Activated CD4-positive, alpha-beta T cell treated with anti-CD3 and anti-CD28 coated beads, Interleukin-2, amount 10 ng/mL, durations not matched to agents 24 days and 14 days (primary cell): Measurements from ENCODE around the gene QRFP. TPM values are rescaled to one million over a fixed set of nuclear protein-coding genes. Genes with fewer than 3 reads are reported as not detected.
"Not testable (repeated sequence)": the region's sequence is repeated elsewhere in the genome, so short reads cannot be mapped to it uniquely, and the experiment has no call there.

Source experiments
- DNase-seq: peaks from one replicate; pipeline ENCODE4 v3.0.0; 2022
- H3K27ac Mint-ChIP-seq: one replicate; pipeline ENCODE4 v1.8.0; 2022; ENCODE audit warnings: mild to moderate bottlenecking, mixed read lengths
- H3K27me3 Mint-ChIP-seq: one replicate; pipeline ENCODE4 v1.8.0; 2022; ENCODE audit warnings: mixed read lengths
- H3K36me3 Mint-ChIP-seq: one replicate; pipeline ENCODE4 v1.8.0; 2022; ENCODE audit warnings: low read depth, mild to moderate bottlenecking, mixed read lengths
- H3K4me1 Mint-ChIP-seq: one replicate; pipeline ENCODE4 v1.8.0; 2021; ENCODE audit warnings: mixed read lengths
- H3K4me3 Mint-ChIP-seq: one replicate; pipeline ENCODE4 v1.8.0; 2022; ENCODE audit warnings: mild to moderate bottlenecking, moderate library complexity, mixed read lengths
- H3K9me3 Mint-ChIP-seq: one replicate; pipeline ENCODE4 v1.8.0; 2021; ENCODE audit warnings: mixed read lengths
- intact Hi-C: fragments of 100-400 bp; cut with micrococcal nuclease; formaldehyde crosslinking; loops from one replicate; pipeline ENCODE4 v1.15.1; 2023
- total RNA-seq: library from RNA; stranded (reverse); gene quantifications from 2 replicates; pipeline ENCODE4 v1.2.3, GENCODE V29; 2022

QRFP gene
- total RNA-seq, 1 donor from 2014 or later, result not detected

DNA sequence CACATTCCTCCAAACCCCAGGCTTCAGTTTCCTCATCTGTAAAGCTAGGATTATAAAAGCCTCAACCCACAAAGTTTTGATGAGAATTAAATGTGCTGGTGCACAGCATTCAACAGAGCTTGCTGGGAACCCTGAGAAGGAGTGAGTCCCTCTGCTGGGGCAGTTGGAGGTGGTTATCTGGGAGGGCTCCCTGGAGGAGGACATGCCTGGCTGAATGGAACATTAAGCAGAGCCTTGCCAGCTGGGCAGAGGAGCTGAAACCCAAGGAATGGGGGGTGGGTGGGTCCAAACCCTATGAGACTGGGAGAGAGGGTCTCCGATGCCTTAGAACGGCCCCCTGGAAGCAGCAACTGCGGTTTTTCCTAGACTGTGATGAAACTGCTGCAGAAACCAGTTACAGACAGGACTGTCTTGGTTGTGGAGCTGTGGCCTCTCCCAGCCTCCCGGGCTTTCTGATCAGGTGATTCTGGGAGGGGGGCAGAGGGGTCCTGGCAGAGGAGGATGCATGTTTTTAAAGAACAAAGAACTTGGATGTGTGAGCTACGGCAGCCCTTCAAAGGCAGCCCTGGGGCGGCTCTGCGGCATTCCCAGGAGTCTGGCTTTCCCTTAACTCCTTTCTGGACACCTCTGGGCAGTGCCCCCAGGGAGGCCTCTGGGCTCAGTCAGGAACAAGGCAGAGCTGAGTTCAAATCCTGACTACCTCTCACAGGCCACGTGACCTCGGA is 21.7 kb upstream of the QRFP start:
- no peak for DNase-seq
- H3K4me1 Mint-ChIP-seq, result no peaks in the 10 kb centered on the region

DNA sequence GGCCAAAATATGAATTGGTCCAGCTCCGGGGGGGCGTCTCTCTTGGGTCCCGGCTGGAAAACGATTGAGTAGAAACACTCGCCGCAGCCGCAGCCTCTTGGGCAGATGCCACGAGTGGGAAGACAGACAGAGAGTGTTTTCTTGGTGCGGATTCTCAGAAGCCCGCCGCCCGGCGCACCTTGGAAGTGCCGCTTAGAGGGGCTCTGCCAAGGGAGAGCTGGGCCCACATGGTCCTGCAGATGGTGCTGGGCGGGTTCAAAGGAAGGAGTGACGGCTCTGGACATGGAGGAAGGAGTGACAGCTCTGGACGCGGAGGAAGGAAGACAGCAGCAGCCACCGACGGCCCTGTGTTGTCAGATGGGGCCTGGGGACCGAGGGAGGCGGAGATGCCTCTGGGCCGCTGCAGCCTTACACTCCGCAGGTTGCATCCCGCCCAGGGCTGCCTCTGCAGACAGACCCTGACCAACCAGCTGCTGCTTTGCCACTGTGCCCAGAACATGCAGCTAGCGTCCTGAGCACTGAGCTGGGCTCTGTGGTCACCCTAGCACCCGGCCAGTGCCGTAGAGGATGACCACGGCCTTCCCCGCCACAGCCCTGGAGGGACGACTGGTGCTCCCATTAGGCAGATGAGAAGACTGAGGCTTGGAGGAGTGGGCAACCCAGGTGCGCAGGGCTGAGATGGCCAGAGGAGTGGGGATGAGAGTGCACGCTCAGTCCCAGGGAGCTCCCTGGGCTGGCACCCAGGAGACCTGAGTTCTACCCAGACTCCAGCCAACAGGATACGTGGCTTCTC is 20.8 kb upstream of the QRFP start:
- no peaks in the 10 kb centered on the region for H3K36me3 Mint-ChIP-seq
- H3K4me3 Mint-ChIP-seq, result no peak overlapping the region
- DNase-seq, result no peak
- no peaks in the 10 kb centered on the region for H3K27me3 Mint-ChIP-seq
- H3K9me3 Mint-ChIP-seq, result no peaks in the 10 kb centered on the region
- intact Hi-C loops, result no loop called here
- no peaks in the 10 kb centered on the region for H3K4me1 Mint-ChIP-seq
- no peak overlapping the region for H3K27ac Mint-ChIP-seq

More for the DNA sequence above, 21.7 kb upstream of the QRFP start:
- H3K9me3 Mint-ChIP-seq, result no peaks in the 10 kb centered on the region
- intact Hi-C loops, result no loop called here
- H3K27ac Mint-ChIP-seq, result no peak overlapping the region
- H3K36me3 Mint-ChIP-seq, result no peaks in the 10 kb centered on the region
- no peak overlapping the region for H3K4me3 Mint-ChIP-seq
- H3K27me3 Mint-ChIP-seq, result no peaks in the 10 kb centered on the region

DNA sequence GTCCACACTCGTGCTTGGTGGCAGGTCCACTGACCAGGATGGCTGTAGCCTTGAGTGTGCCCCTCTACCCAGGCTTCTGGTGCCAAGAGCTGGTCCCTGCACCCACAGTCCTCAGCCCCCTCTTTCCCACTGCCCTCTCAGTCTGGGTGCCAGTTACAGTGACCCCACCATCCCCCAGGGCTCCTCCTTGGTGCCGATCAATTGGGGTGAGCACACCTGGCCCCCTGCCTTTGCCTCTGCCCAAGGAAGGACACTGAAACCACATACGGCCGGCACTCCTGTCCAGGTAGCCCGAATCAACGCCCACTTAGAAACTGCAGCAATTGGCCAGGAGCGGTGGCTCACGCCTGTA is 18.5 kb upstream of the QRFP start:
- Mint-ChIP-seq H3K27ac (no peak overlapping the region), H3K27me3 (no peaks in the 10 kb centered on the region), H3K9me3 (no peaks in the 10 kb centered on the region), H3K36me3 (no peaks in the 10 kb centered on the region), H3K4me3 (no peak overlapping the region), H3K4me1 (no peaks in the 10 kb centered on the region)
- intact Hi-C loops, result no loop called here
- DNase-seq, result no peak

DNA sequence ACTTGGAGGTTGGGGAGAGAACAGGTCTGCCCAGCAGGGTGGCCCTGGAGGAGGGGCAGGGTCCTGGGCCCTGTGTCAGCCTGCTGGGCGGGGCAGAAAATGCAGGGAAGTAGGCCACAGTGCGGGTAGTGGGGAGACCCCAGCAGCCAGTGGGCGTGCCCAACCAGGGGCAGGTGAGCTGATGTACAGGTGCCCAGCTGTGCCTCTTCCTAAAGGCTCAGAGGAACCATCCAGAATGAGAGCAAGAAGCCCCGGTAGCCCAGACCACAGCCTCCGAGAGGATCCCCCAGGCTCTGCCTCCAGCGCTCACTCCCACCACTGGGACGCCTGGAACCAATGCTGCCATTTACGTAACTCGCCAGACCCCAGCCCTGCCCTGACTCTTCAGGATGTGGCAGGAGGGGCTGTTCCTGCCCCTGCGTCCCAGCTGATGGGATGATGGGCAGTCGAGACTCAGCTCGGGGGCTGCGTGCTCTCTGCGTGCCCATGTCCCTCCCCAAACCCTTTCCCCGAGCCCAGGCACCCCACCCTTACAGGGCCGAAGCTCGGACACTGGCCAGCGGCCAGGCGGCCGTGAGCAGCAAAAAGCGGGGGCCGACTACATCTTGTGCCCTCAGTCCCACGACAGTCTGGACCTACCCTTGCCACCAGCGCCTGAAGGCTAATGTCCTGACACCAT is 17.9 kb upstream of the QRFP start:
- no peaks in the 10 kb centered on the region for H3K36me3 Mint-ChIP-seq
- no peaks in the 10 kb centered on the region for H3K4me1 Mint-ChIP-seq
- DNase-seq, result no peak
- H3K9me3 Mint-ChIP-seq, result no peaks in the 10 kb centered on the region
- intact Hi-C loops, result no loop called here
- no peak overlapping the region for H3K4me3 Mint-ChIP-seq
- no peaks in the 10 kb centered on the region for H3K27me3 Mint-ChIP-seq
- H3K27ac Mint-ChIP-seq, result no peak overlapping the region

DNA sequence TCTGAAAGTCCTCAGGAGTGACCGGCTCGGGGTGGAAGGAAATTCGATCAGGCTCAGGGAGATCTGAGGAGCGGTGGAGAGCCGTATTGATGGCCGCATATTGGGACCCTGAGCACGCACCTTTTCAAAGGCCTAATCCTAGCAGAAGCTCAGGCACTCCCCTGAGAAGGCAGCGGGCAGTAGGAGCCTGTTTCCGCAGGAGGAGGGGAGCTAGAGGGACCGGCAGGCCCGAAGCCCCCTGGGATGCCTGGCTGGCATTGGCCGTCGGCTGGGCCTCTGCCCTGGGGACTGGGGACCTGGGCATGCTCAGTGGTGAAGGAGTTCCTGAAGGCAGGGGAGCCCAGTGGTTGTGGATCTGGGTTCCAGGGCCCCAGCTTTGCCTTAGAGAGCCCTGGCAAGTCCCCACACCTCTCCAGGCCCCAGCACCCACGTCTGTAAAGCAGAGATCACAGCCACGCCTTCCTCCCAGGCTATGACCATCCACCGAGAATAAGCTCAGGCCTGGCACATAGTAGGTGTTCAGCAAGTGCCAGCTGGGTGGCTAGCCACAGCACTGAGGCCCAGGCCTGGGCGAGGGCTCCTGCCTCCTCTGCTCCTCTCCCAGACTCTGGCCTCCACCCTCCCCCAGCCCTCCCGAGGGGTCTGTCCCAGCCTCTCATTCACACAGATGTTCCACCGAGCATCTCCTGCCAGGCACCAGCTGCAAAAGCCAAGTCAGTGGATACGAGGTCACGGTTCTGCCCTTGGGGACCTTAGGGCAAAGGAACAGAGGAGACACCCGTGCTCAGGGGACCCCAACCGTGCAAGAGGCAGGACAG is 17.2 kb upstream of the QRFP start:
- H3K36me3 Mint-ChIP-seq, result no peaks in the 10 kb centered on the region
- H3K27me3 Mint-ChIP-seq, result no peaks in the 10 kb centered on the region
- intact Hi-C loops, result no loop called here
- H3K9me3 Mint-ChIP-seq, result no peaks in the 10 kb centered on the region
- no peak overlapping the region for H3K27ac Mint-ChIP-seq
- DNase-seq, result no peak
- H3K4me1 Mint-ChIP-seq, result no peaks in the 10 kb centered on the region
- no peak overlapping the region for H3K4me3 Mint-ChIP-seq

DNA sequence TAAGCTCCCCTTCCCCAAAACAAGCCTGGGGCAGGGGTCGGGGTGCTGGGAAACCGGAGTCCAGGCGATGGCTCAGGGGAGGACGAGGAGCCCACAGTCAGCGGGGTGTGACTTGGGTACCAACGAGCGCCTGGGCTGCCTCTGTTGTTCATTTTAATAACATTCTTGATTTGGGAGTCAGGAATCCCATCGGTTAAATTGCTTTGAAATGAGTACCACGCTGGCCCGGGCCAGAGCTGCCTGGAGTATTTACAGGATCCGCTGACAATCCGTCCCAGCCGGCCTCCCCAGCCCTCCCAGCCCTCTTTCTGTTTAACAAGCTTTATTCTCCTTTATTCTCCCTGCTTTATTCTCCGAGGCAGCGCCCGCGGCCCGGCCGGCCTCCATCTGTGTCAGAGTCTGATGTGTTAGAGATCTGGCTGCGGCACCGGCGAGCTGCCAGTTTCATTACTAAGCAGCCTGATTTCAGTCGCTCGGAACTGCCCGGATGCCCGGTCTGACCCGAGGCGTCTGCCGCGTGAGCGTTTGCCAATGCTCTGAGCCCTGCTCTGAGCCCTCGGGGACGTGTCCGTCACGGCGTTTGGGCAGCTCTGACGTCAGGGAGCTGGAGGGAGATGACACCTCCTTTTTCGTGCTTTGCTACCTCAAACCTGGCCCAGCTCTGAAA is 16.5 kb upstream of the QRFP start:
- Mint-ChIP-seq H3K4me1 (no peaks in the 10 kb centered on the region), H3K27me3 (no peaks in the 10 kb centered on the region), H3K36me3 (no peaks in the 10 kb centered on the region), H3K4me3 (no peak overlapping the region), H3K27ac (no peak overlapping the region), H3K9me3 (no peaks in the 10 kb centered on the region)
- DNase-seq, result no peak
- intact Hi-C loops, result no loop called here

DNA sequence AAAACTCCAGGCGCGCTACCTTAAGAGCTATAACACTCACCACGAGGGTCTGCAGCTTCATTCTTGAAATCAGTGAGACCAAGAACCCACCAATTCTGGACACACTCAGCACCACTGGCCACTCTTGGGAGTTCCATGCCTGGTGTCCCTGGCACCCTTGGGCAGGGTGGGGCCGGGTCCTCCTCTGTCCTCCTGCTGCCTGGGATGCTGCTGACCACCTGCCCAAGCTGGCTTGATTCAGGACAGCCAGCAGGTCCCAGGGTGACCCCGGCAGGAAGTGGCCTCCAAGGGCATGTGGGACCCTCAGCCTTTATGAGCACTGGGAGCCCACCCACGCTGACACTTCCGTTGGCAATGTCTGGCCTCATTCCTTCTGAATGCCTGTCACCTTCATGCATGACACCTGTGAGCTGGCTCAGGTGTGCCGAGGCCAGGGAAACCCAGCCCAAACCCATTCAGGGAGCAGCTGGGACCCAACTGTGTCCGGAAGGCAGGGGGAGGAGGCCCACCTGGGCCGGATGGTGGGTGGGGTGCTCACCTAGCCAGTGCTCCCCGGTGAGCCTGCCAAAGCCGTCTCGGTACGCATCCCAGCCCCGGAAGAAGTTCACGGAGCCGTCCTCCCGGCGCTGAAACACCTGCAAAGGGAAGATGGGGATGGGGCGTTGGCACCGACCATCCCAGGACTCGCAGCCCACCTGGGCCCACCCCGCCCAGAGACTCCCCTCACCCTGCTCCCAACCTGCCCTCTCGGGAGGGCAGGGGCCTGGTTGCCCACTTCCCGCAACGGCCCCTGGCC is 14.8 kb upstream of the QRFP start:
- no peak overlapping the region for H3K4me3 Mint-ChIP-seq
- H3K4me1 Mint-ChIP-seq, result no peaks in the 10 kb centered on the region
- H3K9me3 Mint-ChIP-seq, result no peaks in the 10 kb centered on the region
- no peaks in the 10 kb centered on the region for H3K36me3 Mint-ChIP-seq
- peaks cover 2% of the 10 kb centered on the region for H3K27me3 Mint-ChIP-seq
- H3K27ac Mint-ChIP-seq, result no peak overlapping the region
- intact Hi-C loops, result no loop called here
- no peak for DNase-seq

DNA sequence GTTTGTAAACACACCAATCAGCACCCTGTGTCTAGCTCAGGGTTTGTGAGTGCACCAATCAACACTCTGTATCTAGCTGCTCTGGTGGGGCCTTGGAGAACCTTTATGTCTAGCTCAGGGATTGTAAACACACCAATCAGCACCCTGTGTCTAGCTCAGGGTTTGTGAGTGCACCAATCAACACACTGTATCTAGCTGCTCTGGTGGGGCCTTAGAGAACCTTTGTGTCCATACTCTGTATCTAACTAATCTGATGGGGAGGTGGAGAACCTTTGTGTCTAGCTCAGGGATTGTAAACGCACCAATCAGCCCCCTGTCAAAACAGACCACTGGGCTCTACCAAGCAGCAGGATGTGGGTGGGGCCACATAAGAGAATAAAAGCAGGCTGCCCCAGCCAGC is 14.1 kb upstream of the QRFP start:
- H3K4me1 Mint-ChIP-seq, H3K27ac Mint-ChIP-seq, H3K36me3 Mint-ChIP-seq, intact Hi-C loops, H3K27me3 Mint-ChIP-seq, DNase-seq, H3K9me3 Mint-ChIP-seq, H3K4me3 Mint-ChIP-seq: not testable (repeated sequence)

DNA sequence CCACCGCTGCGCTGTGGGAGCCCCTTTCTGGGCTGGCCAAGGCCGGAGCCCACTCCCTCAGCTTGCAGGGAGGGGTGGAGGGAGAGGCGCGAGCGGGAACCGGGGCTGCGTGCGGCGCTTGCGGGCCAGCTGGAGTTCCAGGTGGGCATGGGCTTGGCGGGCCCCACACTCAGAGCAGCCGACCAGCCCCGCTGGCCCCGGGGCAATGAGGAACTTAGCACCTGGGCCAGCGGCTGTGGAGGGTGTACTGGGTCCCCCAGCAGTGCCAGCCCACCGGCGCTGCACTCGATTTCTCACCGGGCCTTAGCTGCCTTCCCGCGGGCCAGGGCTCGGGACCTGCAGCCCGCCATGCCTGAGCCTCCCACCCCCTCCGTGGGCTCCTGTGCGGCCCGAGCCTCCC is 13.4 kb upstream of the QRFP start:
- H3K4me3 Mint-ChIP-seq, H3K27me3 Mint-ChIP-seq, intact Hi-C loops, H3K27ac Mint-ChIP-seq, H3K9me3 Mint-ChIP-seq, H3K36me3 Mint-ChIP-seq, H3K4me1 Mint-ChIP-seq, DNase-seq: not testable (repeated sequence)

DNA sequence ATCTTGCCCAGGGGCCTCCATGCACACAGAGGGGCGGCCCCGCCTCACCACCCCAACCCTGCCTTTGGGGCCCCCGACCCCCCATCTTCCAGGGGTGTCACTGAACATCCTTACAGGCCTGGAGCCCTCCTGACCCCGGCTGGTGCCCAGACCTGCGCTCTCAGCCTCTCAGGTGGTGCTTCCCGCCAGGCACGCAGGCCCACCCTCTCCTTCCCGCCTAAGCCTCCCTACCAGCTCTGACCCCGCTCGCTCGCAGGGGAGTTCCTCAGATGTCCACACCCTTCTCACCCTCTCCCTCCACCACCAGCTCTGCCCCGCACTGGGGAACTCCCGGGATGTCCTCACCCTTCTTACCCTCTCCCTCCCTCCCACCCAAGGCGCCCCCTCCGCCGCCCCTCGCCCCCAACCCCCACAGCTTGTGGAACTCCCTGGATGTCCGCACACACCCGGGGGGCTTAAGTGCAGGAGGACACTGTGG is 12.3 kb upstream of the QRFP start:
- intact Hi-C loops, result no loop called here
- Mint-ChIP-seq H3K4me1 (no peaks in the 10 kb centered on the region), H3K4me3 (no peak overlapping the region)

DNA sequence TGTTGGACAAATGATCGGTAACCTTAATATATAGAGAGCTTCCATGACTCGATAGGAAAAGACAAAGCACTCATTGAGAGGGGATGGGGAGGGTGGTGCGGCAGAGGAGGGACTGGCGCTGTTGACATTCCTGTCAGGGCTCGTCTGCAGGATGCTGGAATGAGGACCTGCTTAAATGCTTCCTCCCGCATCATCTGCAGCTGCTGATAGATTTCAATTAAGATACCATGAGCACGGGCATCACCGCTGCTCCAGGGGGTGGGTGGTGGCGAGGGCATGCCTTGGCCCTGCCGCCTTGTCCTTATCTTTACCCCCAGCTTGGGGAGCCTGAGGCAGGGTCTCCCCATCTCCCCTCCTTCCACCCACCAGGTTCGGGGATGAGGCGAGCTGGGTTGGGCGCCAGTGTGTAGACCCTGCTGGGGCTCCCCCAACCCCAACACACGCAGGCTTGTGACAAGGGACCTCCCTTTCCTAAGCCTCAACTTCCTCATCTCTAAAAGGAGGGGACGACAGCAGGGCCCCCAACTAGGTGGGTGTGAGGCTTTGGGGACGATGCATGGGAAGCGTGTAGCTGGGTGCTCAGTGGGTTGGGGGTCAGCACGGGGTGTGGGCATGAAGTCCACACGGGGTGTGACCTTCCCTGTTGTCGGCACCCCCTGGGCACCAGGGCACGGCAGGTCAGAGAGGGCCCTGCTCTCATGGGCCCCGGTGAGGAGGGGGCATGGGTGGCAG is 11.7 kb upstream of the QRFP start:
- H3K4me1 Mint-ChIP-seq, result no peaks in the 10 kb centered on the region
- intact Hi-C loops, result no loop called here
- DNase-seq, result no peak
- peaks cover 2% of the 10 kb centered on the region for H3K27me3 Mint-ChIP-seq
- no peak overlapping the region for H3K4me3 Mint-ChIP-seq
- H3K36me3 Mint-ChIP-seq, result no peaks in the 10 kb centered on the region
- H3K27ac Mint-ChIP-seq, result no peak overlapping the region
- H3K9me3 Mint-ChIP-seq, result no peaks in the 10 kb centered on the region

More for the DNA sequence above, 12.3 kb upstream of the QRFP start:
- H3K27ac Mint-ChIP-seq, result no peak overlapping the region
- no peaks in the 10 kb centered on the region for H3K9me3 Mint-ChIP-seq
- DNase-seq, result no peak
- peaks cover 2% of the 10 kb centered on the region for H3K27me3 Mint-ChIP-seq
- H3K36me3 Mint-ChIP-seq, result no peaks in the 10 kb centered on the region

DNA sequence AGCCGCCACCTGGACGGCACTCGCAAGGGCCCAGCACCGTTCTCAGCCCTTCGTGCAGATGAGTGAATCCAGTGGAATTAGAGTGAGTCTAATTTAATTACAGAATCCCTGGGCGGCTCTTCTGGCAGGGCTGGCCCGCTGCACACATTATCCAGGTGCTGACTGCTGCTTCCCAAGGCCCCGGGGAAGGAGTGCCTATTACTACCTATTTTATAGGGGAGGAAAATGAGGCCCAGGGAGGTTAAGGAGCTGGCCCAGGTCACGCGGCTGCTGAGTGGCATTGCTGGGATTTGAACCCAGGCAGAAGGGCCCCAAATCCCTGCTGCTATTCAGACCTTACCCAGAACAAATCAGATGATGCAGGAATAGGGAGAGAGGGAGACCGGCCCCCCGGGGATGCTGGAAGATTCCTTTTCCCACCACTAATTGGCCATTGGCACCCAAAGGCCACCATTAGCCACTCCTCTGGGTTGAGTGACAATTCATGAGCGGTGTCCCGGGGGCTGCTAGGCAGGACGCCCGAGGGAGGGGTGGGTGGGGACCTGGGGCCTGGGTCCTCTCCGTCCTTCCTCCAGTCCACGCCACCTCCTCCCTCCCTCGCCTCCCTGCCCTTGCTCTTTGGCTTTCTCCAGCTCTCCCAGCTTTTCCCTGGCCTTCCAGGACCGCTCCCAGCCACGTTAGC is 10.3 kb upstream of the QRFP start:
- Mint-ChIP-seq H3K4me1 (no peaks in the 10 kb centered on the region), H3K27ac (no peak overlapping the region), H3K36me3 (no peaks in the 10 kb centered on the region), H3K9me3 (no peaks in the 10 kb centered on the region), H3K4me3 (no peak overlapping the region), H3K27me3 (peaks cover 2% of the 10 kb centered on the region)
- no peak for DNase-seq
- intact Hi-C loops, result no loop called here
